Mucosa of stomach (tissue), 1 donor: Measurements from ENCODE around the gene TMC8.

Experiments
- H3K27me3 ChIP-seq: one replicate; pipeline ENCODE4 v1.7.0; 2013; ENCODE audit warnings: mild to moderate bottlenecking, low read length; ENCODE audit not compliant: control insufficient read depth, insufficient read depth
- H3K36me3 ChIP-seq: one replicate; pipeline ENCODE4 v1.7.0; 2013; ENCODE audit warnings: low read length; ENCODE audit not compliant: control insufficient read depth, insufficient read depth
- H3K4me1 ChIP-seq: one replicate; pipeline ENCODE4 v1.7.0; 2013; ENCODE audit warnings: mild to moderate bottlenecking, low read length; ENCODE audit not compliant: control insufficient read depth, insufficient read depth
- H3K4me3 ChIP-seq: one replicate; pipeline ENCODE4 v1.7.0; 2013; ENCODE audit warnings: low read length
- H3K9ac ChIP-seq: one replicate; pipeline ENCODE4 v1.7.0; 2013; ENCODE audit warnings: mild to moderate bottlenecking, low read length, moderate library complexity
- H3K9me3 ChIP-seq: one replicate; pipeline ENCODE4 v1.7.0; 2013; ENCODE audit warnings: mild to moderate bottlenecking, low read length, moderate library complexity; ENCODE audit not compliant: control insufficient read depth
- donor health status: Pancreatic carcinoma.

Gene TMC8

GRCh38 chr17:78127239-78127887 lies 3.2 kb upstream of the TMC8 start:
- peak overlapping the region; percentile 70 for H3K9ac ChIP-seq
- H3K27me3 ChIP-seq = peaks cover 19% of the 10 kb centered on the region
- H3K4me1 ChIP-seq = peaks cover 42% of the 10 kb centered on the region

GRCh38 chr17:78127888-78128550 lies 2.6 kb upstream of the TMC8 start:
- peak overlapping the region; percentile 70 for H3K9ac ChIP-seq
- peaks cover 4% of the 10 kb centered on the region for H3K36me3 ChIP-seq
- no peaks in the 10 kb centered on the region for H3K9me3 ChIP-seq
- no peak overlapping the region for H3K4me3 ChIP-seq
- peaks cover 23% of the 10 kb centered on the region for H3K27me3 ChIP-seq
- peaks cover 47% of the 10 kb centered on the region for H3K4me1 ChIP-seq

More at GRCh38 chr17:78127239-78127887, 3.2 kb upstream of the TMC8 start:
- no peak overlapping the region for H3K4me3 ChIP-seq
- peaks cover 4% of the 10 kb centered on the region for H3K36me3 ChIP-seq
- H3K9me3 ChIP-seq = no peaks in the 10 kb centered on the region

- H3K36me3 ChIP-seq = no peaks in the 10 kb centered on the region
- H3K9me3 ChIP-seq = no peaks in the 10 kb centered on the region
- peaks cover 23% of the 10 kb centered on the region for H3K27me3 ChIP-seq
- H3K4me1 ChIP-seq = peaks cover 47% of the 10 kb centered on the region
- no peak within 1 kb of the TSS for H3K4me3 ChIP-seq
- peak within 1 kb of the TSS; percentile 70 for H3K9ac ChIP-seq
Observed at GRCh38 chr17:78128551-78129350, 1.8 kb upstream of the TMC8 start, which contains the start of gene TMC6. Gene TMC6 (minus strand): TSS chr17:78128755. CDS start chr17:78126832, 1,923 bp downstream.

GRCh38 chr17:78129351-78130089 lies 1.1 kb upstream of the TMC8 start:
- no peak overlapping the region for H3K4me3 ChIP-seq

GRCh38 chr17:78130090-78130436 lies 508 bp upstream of the TMC8 start:
- Histone ChIP-seq H3K27me3 (peaks cover 23% of the 10 kb centered on the region), H3K4me1 (peaks cover 45% of the 10 kb centered on the region), H3K4me3 (no peak overlapping the region), H3K9ac (no peak overlapping the region), H3K36me3 (no peaks in the 10 kb centered on the region), H3K9me3 (no peaks in the 10 kb centered on the region)

More at GRCh38 chr17:78129351-78130089, 1.1 kb upstream of the TMC8 start:
- H3K4me1 ChIP-seq = peaks cover 47% of the 10 kb centered on the region
- no peak overlapping the region for H3K9ac ChIP-seq
- no peaks in the 10 kb centered on the region for H3K36me3 ChIP-seq
- no peaks in the 10 kb centered on the region for H3K9me3 ChIP-seq
- peaks cover 23% of the 10 kb centered on the region for H3K27me3 ChIP-seq

GRCh38 chr17:78131172-78132083 lies 857 bp downstream of the TMC8 start:
- peaks cover 23% of the 10 kb centered on the region for H3K27me3 ChIP-seq
- H3K9ac ChIP-seq = no peak overlapping the region
- H3K4me3 ChIP-seq = no peak overlapping the region
- no peaks in the 10 kb centered on the region for H3K9me3 ChIP-seq
- no peaks in the 10 kb centered on the region for H3K36me3 ChIP-seq
- H3K4me1 ChIP-seq = peaks cover 39% of the 10 kb centered on the region

- peaks cover 39% of the 10 kb centered on the region for H3K4me1 ChIP-seq
- no peaks in the 10 kb centered on the region for H3K36me3 ChIP-seq
- peaks cover 23% of the 10 kb centered on the region for H3K27me3 ChIP-seq
- no peak overlapping the region for H3K4me3 ChIP-seq
- H3K9me3 ChIP-seq = no peaks in the 10 kb centered on the region
- H3K9ac ChIP-seq = no peak overlapping the region
Observed at GRCh38 chr17:78132084-78132676, 1.6 kb downstream of the TMC8 start.

GRCh38 chr17:78132767-78133178 lies 2.2 kb downstream of the TMC8 start:
- H3K36me3 ChIP-seq = no peaks in the 10 kb centered on the region
- no peak overlapping the region for H3K4me3 ChIP-seq
- H3K9me3 ChIP-seq = no peaks in the 10 kb centered on the region
- peaks cover 23% of the 10 kb centered on the region for H3K27me3 ChIP-seq
- no peak overlapping the region for H3K9ac ChIP-seq
- peaks cover 39% of the 10 kb centered on the region for H3K4me1 ChIP-seq

GRCh38 chr17:78133179-78133951 lies 2.8 kb downstream of the TMC8 start:
- no peaks in the 10 kb centered on the region for H3K36me3 ChIP-seq
- no peaks in the 10 kb centered on the region for H3K9me3 ChIP-seq
- no peak overlapping the region for H3K9ac ChIP-seq
- peaks cover 38% of the 10 kb centered on the region for H3K4me1 ChIP-seq
- H3K27me3 ChIP-seq = peaks cover 23% of the 10 kb centered on the region
- H3K4me3 ChIP-seq = no peak overlapping the region
